Activated CD8-positive, alpha-beta memory T cell treated with anti-CD3 and anti-CD28 coated beads for 4 hours (primary cell): ENCODE data around the gene CPNE9.

Source experiments
- DNase-seq, 2 donors: peaks; one replicate each; pipeline ENCODE4 v3.0.0-alpha.2; 2020; ENCODE audit warnings: low read depth in 2 of 2

Gene CPNE9, protein sequence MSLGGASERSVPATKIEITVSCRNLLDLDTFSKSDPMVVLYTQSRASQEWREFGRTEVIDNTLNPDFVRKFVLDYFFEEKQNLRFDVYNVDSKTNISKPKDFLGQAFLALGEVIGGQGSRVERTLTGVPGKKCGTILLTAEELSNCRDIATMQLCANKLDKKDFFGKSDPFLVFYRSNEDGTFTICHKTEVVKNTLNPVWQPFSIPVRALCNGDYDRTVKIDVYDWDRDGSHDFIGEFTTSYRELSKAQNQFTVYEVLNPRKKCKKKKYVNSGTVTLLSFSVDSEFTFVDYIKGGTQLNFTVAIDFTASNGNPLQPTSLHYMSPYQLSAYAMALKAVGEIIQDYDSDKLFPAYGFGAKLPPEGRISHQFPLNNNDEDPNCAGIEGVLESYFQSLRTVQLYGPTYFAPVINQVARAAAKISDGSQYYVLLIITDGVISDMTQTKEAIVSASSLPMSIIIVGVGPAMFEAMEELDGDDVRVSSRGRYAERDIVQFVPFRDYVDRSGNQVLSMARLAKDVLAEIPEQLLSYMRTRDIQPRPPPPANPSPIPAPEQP

GRCh38 chr3:9703736-9704346 is at the start of gene CPNE9:
Gene CPNE9, plus strand, starts transcription at chr3:9703833. Its CDS starts 164 bp downstream, at chr3:9703997.
- DNase-seq = no peak

DNA sequence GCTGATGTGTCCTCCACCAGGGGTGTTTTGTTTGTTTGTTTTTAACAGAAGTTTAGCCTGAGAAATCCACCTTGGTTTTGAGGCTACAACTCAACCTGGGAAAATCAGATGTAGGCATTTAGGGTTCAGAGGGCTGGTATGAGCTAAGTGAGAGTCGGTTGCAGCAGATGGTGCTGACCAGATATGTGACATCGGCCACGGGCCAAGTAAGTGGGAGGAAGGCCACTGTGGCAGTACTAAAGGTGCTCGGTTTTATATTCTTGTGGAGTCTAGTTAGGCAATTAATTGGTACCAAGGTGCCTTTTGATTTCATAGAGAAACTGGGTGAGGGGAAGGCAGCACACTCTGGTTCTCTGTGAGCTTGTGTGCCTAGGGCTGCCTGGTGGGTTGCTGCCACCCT is 43.8 kb upstream of the CPNE9 start:
- DNase-seq = no peak

- DNase-seq = no peak
These were observed 42.7 kb upstream of the CPNE9 start for GRCh38 chr3:9660972-9661371.

GRCh38 chr3:9664119-9664751 is 39.4 kb upstream of the CPNE9 start:
- DNase-seq = no peak

- DNase-seq = no peak
These were observed 36.8 kb upstream of the CPNE9 start for GRCh38 chr3:9666704-9667445.

DNA sequence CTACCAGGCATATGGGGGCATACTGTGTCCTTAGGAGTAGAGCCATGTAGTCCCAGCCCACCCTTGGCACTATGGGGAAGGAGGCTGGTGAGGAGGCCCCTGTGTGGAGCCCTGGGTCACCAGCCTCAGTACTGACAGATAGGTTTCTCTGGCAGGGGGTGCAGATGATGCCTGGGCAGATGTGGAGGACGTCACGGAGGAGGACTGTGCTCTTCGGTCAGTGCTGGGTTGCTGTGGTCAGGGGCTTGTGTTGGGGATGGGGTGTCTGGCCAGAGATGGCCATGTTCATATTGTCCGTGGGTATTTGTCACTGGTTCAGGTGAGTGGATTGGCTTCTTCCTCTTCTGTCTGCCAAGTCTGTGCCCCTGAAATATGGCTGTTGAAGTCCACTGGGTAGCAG is 34.4 kb upstream of the CPNE9 start:
- no peak for DNase-seq

DNA sequence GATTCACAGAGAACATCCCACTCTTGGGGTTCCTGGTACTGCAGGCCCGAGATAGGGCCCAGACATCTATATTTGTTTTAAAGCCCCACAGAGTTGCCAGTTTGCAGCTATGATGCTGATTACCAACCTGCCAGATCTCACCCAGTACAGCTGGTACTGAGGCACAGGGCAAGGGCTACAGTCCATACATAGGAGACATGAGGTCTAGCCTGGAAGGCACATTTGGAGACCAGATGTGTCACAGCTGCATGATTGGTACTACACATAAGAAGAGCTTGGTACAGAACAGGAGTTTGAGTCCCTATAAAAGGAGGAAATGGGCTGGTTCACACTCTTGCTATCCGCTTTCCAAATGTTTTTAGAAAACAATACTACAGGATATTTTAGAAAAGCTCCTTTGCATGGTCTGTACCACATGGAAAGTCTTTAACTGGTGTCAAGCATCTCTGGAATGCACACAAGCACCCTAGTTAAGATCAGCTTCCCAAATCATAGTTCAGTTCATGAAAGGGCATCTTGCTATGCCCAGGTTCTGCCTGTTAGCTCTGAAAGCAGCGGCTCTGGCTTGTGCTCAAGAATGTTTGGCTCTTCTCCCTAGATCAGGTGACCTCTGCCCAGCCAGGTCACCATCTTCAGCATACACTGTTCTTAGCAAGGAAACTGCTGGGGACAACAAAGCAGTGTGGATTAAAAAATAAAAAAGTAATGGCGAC is 33.8 kb upstream of the CPNE9 start:
- DNase-seq = no peak

DNA sequence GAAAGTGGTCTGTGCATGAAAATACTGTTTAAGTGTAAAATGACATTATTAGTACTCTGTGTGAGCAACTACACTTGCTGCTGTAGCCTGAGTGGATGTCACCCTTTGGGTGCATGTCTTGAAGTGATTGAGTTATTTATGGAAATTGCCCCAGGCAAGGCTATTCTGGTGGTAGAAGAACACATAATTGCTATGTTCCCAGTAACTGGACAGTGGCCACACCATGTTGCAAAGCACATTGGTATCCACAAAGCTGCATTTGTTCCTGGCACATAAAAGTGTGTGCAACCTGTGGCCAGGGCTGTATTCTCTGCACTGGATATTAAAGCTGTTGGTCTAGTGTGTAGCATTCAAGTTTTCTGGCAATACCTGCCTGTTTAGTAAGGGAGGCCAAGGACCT is 30.6 kb upstream of the CPNE9 start:
- DNase-seq = no peak

DNA sequence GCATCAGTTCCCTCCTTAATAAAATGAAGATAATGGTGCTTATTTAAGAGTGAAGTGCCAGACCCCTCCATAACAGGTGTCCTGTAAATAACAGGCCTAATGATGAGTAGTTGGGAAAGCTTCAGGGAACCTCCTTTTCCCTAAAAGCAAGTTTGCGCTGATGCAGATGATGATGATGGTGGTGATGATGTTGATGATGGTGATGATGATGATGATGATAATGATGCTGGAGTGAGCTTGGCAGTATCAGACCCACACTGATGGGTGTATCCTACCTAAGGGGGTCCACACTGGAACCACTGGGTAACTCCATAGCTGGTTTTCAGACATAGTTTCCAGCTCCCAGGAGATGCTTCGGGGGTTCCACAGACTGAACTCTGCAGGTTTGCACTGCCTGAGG is 29.9 kb upstream of the CPNE9 start:
- no peak for DNase-seq

GRCh38 chr3:9675736-9676290 is 27.8 kb upstream of the CPNE9 start:
- DNase-seq = no peak

DNA sequence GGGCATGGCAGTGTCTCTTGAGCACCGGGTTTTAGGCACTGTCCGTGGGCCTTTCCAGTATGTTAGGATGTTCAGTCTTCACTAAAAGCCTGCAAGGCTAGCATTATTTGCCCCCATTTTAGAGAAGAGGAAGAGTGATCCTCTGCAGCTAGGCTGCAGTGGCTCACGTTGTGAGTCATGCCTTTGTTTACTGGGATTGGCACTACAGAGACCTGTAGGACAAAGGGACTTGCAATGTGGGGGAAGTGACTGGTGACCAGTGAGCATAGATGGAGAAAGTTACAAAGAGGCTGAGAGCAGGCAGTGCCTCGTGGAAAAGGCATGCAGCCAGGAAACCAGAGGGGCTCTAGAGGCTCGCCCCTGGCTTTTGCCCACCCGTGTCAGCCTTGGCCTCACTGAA is 26.8 kb upstream of the CPNE9 start:
- no peak for DNase-seq

GRCh38 chr3:9678493-9678892 is 25.1 kb upstream of the CPNE9 start:
- DNase-seq = no peak

DNA sequence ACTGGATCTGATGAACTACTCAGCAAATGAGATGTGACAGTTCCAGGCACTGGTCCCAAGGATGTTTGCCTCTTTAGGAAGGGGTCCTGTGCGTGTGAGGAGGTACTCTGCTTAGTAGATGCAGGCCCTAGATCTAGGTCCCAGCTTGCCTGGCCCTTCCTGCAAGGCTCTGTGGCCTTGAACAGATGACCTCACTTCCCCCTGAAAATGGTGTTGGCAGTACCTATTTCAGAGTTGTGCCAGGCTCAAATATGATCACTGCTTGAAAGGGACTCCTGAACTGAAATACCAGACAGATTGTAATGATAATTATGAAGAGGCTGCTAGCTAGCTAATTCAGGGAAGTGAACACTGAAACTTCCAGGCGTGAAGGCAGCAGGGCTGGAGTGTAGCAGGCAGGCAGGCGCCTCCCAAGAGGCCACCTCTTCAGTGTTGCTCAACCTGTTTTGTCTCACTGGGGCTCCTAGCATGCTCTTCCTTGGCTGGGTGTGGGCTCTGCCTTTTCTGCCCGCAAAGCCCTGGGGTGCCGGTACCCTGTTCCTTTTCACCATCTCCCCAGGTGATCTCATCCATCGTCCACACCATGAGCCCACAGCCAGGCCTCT is 24.1 kb upstream of the CPNE9 start:
- DNase-seq = no peak

GRCh38 chr3:9681011-9681722 is 22.5 kb upstream of the CPNE9 start:
- DNase-seq = no peak

- no peak for DNase-seq
These were observed 21.9 kb upstream of the CPNE9 start for GRCh38 chr3:9681723-9682081.

GRCh38 chr3:9682096-9682495 is 21.5 kb upstream of the CPNE9 start:
- no peak for DNase-seq

DNA sequence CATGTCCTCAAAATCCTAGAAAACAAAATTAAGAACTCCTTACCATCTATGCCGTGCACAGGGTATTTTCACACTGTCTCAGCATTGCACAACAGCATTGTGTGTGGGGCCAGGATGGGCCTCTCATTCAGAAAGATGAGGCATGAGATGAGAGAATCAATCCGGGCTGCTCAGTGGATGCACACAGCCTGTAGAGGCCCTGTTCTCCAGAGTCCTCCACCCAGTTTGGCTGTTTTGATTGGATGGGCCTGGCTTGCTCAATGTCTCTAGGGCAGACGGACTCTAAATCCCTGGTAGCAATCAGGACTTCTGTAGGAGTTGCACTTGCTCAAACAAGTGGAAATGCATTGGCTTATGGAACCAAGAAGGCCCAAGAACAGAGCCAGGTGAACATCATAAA is 20.2 kb upstream of the CPNE9 start:
- DNase-seq = no peak

- no peak for DNase-seq
These were observed 18.2 kb upstream of the CPNE9 start for GRCh38 chr3:9685216-9686049.

- DNase-seq = no peak
These were observed 17.5 kb upstream of the CPNE9 start for GRCh38 chr3:9686050-9686550.
